IPS DF 19.7 (cell line): ENCODE results near the gene SCUBE1.

ENCODE experiments used
- DNase-seq: peaks from one replicate; pipeline ENCODE4 v3.0.0-alpha.2; 2013; ENCODE audit warnings: low read depth, low spot score

SCUBE1 gene

DNA sequence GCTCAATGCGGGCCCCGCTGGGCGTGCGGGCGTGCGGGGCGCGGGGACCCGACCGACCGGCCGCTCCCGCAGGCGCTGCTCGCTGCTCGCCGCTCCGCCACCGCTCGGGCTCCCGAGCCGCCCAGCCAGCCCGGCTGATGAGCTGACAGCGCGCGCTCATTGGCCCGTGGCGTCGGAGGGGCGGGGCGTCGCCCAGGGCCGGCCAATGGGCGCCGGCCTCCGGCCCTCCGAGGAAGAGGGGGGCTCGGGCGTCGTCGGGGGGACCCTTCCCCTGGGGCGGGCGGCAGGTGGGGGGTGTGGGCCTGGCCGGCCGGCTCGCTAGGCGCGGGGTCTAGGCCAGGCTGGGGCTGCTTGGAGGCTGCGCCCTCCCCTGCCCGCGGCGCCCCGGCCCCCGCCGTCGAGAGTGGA is at the start of gene SCUBE1:
Gene SCUBE1, minus strand, starts transcription at position 111 of the 408 bp plus-strand sequence. CDS start 111 bp downstream, outside the sequence.
- DNase-seq = peak; percentile 23

DNA sequence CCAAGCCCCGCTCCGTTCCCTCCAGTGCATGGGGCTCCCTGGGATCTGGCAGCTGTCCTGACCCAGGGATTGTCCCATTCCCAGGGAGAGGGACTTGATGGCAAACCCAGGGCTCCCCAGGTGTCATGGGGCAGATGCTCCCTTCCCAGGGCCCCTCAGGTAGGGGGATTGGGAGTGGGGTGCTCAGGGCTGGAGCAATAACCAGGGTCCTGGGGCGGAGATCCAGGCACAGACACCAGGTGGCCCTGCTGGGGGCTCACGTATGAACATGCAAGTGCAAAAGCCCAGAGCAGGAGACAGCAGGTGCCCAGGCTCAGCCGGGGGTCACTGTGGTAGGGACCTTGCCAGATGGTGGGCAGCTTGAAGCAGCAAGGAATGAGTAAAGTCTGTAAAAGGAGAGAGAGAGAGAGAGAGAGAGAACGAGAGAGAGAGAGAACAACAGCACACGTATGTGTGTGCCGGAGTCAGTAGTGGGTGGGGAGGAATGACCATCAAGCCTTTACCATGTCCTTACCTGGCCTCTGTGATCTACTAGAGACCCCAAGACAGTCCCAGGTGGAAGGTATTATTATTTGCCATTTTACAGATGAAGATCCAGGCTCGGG is 49.3 kb upstream of the SCUBE1 start:
- DNase-seq = no peak

DNA sequence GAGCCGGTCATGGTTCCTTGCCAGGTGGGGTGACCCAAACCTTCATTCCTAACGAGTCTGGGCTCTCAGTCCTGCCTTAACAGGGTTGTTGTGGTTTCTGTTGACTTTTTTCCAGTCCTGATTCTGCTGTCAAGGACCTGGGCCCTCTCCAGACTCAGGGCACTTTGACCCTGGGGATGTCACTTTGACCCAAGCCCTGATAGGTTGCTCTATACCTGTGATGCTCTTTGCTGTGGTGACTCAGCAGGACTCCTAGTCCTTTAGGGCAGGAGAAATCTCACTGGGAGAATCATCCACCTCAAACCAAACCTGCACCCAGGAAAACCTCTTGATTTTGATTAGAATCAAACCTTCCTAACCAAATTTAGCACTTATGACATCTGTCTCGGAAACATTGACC is 48.1 kb upstream of the SCUBE1 start:
- DNase-seq = no peak

DNA sequence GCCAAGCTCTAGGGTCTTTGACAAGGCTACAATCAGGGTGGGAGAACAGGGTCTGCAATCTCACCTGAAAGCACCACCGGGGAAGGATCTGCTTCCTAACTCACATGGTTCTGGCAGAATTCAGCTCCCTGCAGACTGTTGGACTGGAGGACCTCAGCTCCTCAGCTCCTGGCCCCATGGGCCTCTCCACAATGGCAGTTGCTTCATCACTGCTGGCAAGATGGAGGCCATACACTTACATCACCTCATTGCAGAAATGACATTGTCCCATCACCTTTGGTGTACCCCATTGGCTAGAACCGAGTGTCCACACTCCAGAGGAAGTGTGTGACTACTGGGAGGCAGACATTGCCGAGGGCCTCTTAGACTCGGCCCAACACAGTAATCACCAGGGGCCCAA is 47.7 kb upstream of the SCUBE1 start:
- no peak for DNase-seq

DNA sequence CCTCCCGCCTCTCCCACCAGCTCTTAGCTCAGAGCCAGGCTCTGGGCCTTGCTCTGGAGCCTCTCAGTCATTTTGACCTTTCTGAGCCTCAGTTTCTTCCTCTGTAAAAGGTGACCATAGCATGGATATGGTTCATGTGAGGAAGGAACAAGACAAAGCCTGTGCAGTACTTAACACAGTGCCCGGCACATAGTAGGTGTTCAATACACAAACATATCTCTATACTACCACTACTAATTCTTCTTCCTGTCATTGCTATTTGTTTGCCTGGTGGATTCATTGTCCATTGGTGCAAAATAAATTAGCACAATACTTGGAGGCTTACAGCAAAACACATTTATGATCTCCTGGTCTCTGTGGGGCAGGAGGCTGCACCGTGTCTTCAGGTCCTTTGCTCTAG is 47.0 kb upstream of the SCUBE1 start:
- no peak for DNase-seq

DNA sequence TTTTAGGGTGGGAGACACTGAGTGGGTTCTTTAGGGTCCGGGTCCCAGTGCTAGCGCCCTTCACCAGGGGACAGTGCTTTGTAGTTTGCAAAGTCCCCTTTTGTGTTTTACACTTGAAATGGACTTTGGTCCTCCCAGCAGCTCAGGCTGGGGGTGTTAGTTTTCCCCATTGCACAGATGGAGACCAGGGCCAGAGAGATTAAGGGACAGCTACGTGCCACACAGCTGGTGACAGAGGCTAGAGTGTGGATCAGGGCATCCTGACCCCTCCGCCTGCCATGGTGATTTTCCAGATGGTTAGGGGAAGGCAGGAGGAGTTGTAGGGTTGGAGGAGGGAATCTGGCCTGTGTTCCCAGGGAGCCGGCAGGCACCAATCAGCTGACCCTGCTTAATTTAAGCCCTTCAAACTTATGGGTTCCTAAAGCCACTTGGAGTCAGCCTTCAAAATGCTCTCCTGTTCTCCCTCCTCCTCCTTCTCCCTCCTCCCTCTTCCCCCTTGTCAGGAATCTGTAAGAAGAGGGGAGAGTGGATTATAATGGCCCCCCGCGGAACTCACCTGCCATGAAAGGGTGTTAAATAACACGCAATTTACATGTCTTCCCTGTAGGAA is 46.2 kb upstream of the SCUBE1 start:
- no peak for DNase-seq

DNA sequence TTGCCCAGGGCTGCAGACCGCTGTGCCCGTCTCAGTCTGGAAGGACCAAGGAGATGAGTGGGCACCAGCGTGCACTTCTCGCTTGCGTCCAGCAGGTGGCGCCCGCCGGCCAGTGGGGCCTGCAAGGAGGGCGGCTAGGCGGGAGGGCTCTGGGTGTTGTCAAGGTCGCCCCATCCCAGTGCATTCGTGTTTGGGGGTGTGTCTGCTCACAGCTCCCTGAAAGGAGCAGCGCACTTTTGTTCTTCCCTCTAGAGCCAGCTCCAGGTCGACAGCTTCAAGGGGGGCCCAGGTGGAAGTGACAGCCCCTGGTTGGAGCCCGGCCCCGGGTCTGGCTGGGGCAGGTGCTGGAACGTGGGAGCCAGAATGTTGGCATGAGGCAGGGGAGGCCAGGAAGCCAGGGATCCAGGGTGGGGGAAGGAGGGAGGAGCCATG is 45.3 kb upstream of the SCUBE1 start:
- no peak for DNase-seq

DNA sequence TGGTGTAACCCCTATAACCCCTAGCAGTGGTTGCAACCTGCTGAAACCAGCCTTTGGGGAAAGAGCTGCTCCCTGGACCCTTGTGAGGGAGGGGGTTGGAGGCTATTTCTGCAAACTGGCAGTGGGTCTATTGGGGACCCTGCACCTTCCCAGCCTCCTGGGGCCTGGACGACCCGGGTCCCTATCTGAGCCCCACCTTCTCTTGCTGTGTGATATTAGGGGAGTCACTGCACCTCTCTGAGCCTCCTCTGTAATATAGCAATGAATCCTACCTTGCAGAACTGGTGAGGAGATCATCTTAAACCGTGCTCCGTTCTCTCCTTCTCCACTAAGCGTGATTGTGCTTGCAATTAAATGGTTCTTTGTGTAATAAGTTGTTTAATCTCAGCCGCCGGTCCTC is 44.6 kb upstream of the SCUBE1 start:
- DNase-seq = no peak

DNA sequence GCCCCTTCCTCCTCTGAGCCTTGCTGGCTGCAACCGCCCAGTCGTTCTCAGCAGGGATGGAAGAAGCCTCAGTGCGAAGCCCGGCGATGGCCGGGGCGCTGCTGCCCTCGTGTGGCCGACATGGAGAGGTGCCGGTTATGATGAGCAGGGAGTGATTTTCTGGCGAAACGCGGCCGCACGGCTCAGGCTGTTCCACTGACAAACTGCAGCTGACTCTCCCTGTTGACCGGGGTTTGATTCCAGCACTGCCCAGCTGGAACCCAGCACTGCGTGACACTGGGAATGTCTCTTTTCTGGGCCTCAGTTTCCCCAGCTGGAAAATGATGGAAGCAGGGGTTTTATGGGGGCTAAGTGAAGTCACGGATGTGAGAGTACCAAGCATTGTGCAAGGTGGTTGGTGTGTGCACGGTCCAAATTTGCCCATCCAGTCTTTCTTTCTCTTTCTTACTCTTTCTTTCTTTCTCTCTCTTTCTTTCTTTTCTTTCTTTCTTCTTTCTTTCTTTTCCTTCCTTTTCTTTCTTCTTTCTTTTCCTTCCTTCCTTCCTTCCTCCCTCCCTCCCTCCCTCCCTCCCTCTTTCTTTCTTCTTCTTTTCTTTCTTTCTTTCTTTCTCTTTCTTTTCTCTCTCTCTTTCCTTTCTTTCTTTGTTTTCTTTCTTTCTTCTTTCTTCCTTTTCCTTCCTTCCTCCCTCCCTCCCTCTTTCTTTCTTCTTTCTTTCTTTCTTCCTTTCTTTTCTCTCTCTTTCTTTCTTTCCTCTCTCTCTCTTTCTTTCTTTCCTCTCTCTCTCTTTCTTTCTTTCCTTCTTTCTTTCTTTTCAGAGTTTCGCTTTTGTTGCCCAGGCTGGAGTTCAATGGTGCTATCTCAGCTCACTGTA is 42.8 kb upstream of the SCUBE1 start:
- DNase-seq = no peak

DNA sequence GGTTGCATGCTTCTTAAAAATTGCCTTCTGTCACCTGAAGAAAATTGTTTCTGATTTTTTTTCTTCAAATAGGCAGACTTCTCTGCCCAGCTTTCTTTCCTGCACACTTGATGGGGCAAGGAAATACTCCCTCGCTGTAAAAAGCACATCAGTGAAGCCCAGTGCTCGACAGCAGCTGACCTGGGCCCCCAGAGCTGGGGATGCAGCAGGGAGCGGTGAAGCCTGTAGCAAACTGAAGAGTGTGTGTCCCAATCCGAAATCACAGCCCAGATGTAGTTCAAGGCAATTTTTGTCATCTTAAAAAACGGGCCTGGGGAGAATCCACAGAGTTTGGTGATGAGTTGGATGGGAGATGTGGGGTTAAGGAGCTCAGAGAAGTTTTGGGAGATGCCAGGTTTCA is 41.7 kb upstream of the SCUBE1 start:
- DNase-seq = no peak

DNA sequence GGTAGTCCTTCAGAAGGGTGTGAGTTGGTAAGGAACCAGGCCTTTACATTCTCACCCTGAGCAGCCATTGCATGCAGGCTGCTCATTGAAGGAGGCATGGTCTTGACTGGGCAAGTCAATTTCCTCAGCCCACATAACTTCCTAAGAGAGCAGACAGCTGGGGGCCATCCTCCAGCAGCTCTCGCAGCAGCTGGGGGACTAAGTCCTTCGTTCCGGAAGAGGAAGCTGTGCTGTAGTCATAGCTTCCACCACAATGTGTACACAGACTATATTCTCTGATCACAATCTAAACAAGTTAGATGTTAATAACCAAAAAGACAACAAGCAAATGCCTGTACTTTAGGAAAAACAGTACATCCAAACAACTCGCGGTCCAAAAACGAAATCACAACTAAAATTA is 38.5 kb upstream of the SCUBE1 start:
- no peak for DNase-seq

DNA sequence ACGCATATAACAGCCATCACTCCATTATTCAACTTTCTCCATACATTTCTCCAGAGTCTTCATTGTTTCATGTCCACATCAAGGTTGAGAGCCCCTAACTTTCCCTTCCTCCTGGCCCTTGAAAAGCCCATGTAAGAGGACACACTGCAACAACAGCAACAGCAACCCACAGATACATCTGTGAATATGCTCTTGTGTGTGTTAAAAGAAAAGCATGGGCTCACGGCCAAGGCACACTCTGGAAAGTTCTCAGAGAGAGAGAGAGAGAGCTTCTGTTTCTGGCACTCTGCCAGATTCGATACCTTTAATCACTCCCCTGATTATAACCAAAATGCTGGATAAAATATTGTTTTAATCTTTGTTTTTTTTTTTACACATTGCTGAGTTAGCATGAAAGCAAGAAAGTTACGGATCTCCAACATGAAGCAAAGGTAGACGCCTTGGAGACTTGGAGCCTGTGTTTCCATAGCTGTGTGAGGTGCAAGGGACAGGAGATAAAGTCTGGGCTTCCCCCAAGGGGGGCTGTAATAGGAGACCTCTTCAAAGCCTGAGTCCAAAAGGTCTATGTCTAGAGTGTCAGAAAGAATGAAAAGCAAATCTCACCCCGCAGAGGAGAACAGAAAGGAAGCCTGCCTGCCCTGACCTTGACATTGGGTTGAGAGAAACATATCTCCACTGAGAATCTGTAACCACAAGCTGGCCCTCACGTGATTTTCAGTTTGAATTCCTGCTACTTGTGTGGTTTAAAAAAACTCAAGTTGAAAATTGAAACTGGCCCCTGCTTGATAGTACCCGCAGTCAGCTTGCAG is 34.9 kb upstream of the SCUBE1 start:
- DNase-seq = no peak

DNA sequence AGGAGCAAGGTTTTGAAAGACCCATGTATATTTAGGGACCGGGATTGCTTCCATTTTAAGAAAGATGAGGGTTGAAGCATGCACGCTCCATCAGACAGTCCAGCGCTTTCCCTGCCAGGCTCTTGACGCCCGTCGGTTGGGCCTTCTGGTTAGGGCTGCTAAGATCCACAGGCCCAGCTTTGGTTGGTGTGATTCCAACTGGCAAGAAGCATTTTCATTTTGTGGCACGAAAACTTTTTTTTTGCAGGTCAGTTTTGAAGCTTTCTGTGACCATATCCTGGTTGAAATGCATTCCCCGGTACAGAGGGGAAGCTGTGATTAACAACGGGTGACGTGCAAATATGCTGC is 34.4 kb upstream of the SCUBE1 start:
- DNase-seq = no peak

DNA sequence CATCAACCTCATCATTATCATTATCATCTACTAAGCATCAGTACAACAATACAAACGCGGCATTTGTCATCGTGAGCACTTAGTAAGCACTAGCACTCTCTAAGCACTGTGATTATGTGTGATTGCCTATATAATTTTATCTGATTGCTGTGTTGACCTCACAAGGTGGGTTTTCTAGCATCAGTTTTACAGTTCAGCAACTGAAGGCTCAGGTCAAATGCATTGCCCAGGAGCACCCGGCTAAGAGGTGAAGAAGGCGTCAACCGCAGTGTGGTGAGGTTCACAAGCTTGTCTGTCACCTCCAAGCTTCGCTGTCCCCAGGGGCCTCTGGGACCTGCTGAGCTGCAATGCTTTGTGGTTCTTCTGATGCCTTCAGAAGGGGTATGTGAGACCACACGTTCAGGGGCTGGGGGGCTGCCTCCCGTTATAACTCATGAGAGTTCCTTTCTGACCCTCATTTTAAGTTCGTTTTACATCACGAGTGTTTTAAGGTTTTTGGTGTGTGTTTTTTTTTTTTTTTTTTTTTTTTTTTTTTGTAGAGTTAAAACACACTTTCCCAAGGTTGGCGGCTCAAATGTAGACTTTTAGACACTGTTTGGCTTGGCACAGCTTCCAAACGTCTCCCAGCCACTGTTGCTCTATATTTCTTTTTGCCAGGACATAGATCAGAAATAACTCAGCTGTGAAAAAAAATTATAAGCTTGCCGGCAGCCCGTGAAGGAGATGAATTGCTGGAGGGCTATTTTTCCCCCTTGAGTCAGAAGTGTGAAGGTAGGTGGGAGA is 33.8 kb upstream of the SCUBE1 start:
- DNase-seq = no peak

DNA sequence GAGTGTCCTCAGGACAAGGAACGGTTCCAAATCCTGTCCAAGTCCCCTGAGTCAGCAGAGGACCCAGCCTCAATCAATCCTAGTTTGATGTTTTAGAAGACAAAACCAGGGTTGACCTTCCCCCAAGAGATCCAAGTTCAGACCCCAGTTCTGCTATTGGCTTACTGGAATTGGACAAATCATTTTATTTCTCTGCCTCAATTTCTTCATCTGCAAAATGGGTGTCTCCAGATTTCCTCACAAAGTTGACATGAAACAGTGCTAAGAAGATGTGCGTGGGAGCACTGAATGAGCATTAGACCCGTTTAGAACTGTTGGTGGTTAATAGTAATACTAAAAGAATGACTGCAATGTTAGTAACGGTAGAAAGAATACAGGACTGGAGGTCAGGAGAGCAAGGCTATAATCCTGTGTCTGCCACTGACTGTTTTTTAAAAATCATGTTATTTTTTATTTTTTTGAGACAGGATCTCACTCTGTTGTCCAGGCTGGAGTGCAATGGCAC is 32.8 kb upstream of the SCUBE1 start:
- DNase-seq = no peak

DNA sequence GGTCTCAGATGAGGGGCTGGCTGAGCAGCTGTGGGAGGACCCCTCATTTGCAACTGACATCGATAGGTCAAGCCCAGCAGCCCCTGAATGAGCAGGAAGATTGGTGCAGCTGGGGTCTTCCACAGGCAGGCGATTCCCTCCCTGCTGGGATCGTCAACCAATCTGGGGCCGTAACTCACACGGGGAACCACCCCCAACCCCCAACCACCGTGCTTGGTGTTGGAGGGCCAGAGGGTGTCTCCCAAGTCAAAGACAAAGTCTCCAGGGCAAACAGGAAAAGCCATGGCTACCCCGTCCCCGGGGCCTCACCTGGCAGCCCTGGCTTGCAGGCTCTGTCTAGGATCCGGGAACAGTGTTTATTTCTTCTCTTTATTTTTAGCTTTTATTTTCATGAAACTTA is 26.9 kb upstream of the SCUBE1 start:
- peak; percentile 17 for DNase-seq

DNA sequence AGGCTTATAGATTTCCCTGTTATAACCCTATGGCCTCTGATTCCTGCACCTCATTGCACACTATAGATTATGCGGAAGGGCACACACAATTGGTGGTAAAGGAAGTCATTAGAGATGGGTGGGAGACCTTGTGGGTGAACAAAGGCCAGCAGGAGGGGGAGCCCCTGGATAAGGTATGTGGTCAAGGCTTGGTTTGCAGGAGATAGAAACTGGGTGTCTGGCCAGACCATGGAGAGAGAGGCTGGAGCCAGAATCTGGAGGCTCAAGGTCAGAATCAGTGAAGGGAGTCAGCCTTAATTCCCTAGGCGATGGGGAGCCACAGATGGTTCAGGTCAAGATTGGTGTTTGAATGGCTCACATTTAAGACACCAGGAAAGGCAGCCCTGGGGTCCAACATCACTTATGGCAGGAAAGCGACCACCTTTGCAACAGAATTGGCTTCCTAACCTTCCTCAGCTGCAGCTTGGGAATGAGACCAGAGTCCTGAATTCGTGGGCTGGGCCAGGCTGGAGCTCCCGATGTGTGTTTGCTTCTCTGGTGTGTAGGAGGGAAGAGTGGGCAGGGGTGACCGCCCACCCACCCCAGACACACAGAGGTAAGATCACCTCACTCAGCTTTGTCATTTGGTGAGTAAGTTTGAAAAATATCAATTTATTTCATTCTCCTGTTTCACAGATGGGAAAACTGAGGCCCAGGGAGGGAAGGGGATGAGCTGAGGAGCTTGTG is 22.7 kb upstream of the SCUBE1 start:
- DNase-seq = no peak

DNA sequence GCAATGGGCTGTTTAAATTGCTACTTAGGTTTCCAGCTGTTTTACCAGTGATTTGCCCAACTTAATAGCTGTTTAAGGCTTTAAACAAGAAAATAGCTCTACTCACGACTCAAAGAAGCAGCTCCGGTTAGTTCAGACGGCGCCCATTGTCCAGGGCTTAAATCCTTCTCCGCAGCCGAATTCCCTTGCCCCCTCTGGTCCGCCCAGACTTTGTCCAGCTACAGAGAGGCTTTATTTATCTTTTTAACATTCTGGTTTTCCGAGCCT is 20.9 kb upstream of the SCUBE1 start:
- no peak for DNase-seq

DNA sequence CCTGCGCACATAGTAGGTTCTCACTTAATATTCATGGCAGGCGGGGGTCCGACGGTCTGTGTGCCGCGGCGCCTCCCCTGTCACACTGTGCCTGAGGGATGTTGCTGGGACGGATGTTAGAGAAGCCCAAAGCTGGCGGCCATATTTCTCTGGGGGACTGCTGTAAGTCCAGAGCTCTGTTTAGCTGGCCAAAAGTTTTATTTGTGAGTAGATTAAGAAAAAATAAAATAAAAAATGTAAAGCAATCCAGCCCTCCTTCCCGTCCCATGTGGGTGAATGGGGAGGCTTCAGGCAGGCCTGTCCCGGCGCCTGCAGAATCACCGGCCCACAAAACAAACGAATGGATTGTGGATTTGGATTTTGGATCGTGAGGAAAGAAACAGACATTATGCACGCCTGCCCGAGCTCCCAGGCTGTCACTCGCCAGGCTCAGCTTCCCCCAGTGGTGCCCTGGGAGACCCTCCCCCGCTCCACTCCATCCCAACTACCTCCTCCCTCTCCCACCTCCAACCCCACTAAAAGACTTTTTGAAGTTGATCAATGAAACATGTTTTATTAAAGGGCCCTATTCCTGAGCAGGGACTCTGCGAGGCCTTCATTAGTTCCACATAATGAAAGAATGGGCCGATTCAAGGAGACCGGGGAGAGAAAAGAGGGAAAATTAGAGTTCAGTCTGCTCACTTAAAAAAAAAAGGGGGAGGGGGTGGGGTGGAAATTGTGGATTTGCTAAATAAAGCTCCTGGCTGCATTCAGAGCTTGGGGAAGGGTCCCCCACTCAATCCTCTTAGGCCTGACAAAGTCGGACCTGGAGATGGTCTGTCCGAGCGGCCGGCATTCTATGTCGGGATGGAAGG is 20.4 kb upstream of the SCUBE1 start:
- DNase-seq = no peak

DNA sequence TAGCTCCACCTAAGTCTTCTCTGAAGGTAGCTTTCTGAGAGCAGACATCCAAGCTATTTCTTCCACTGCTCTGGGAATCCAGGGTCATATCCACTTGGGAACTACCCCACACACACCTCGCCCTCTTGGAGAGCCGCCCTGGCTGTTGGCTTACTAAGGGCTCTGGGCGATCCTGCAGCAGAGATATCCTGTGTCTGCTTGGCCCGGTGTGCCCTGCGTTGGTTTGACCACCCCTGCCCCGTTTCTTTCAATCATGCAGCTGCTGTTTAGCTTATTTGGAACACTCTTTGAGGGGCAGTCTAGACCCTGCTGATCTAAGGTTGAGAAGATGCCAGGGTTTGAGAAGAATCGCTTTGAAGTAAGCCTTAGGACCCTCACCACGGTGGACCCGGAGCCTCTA is 17.4 kb upstream of the SCUBE1 start:
- no peak for DNase-seq
